HG02610 (cell line): ENCODE data around the gene PTCD1.

ENCODE experiments used
- ATAC-seq: cut with Tn5 transposase; IDR thresholded peaks from one replicate; pipeline ENCODE4 v1.9.1; 2021; ENCODE audit warnings: mild to moderate bottlenecking, moderate library complexity; ENCODE audit not compliant: unreplicated experiment

The PTCD1 gene

GRCh38 chr7:99410635-99411034 is 28.0 kb downstream of the PTCD1 start:
- no peak for ATAC-seq

- no peak for ATAC-seq
Measured at GRCh38 chr7:99409806-99410205, 28.8 kb downstream of the PTCD1 start.

- ATAC-seq: no peak
Measured at GRCh38 chr7:99409192-99409572, 29.4 kb downstream of the PTCD1 start.

GRCh38 chr7:99408379-99409191 is 30.0 kb downstream of the PTCD1 start, which contains the start of the genes BUD31 and PDAP1:
BUD31 (plus strand) TSS chr7:99408969; CDS start chr7:99411093, 2,124 bp downstream.
PDAP1 (minus strand) TSS chr7:99408597; CDS start chr7:99408548, 49 bp downstream.
- peak; percentile 79 for ATAC-seq

- ATAC-seq: peak; percentile 7
Measured at GRCh38 chr7:99407872-99408378, 30.7 kb downstream of the PTCD1 start.

GRCh38 chr7:99406557-99406956 is 32.0 kb downstream of the PTCD1 start:
- ATAC-seq: no peak

- ATAC-seq: no peak
Measured at GRCh38 chr7:99404977-99405320, 33.6 kb downstream of the PTCD1 start.

- no peak for ATAC-seq
Measured at GRCh38 chr7:99404235-99404976, 34.2 kb downstream of the PTCD1 start.

- ATAC-seq: no peak
Measured at GRCh38 chr7:99403764-99404163, 34.8 kb downstream of the PTCD1 start.

GRCh38 chr7:99402854-99403253 is 35.7 kb downstream of the PTCD1 start:
- no peak for ATAC-seq

GRCh38 chr7:99399597-99399996 is 39.0 kb downstream of the PTCD1 start:
- no peak for ATAC-seq

- ATAC-seq: no peak
Measured at GRCh38 chr7:99398891-99399445, 39.6 kb downstream of the PTCD1 start.

- ATAC-seq: no peak
Measured at GRCh38 chr7:99397297-99397983, 41.2 kb downstream of the PTCD1 start.

GRCh38 chr7:99396418-99397296 is 41.9 kb downstream of the PTCD1 start:
- no peak for ATAC-seq

GRCh38 chr7:99395616-99396327 is 42.8 kb downstream of the PTCD1 start:
- ATAC-seq: no peak

GRCh38 chr7:99394188-99394502 is 44.5 kb downstream of the PTCD1 start:
- no peak for ATAC-seq

- ATAC-seq: no peak
Measured at GRCh38 chr7:99393355-99394187, 45.0 kb downstream of the PTCD1 start.

GRCh38 chr7:99392659-99393354 is 45.8 kb downstream of the PTCD1 start:
- ATAC-seq: no peak
